ENCODE data around the gene ERN1. TPM values are rescaled to one million over a fixed set of nuclear protein-coding genes. Genes with fewer than 3 reads are reported as not detected.

ERN1 gene
- total and polyA plus RNA-seq, 2 of the 13 experiments (the other 11 are each of a cell fraction or from before 2014, with no cell fraction given): 6.0 to 12.7 TPM

DNA sequence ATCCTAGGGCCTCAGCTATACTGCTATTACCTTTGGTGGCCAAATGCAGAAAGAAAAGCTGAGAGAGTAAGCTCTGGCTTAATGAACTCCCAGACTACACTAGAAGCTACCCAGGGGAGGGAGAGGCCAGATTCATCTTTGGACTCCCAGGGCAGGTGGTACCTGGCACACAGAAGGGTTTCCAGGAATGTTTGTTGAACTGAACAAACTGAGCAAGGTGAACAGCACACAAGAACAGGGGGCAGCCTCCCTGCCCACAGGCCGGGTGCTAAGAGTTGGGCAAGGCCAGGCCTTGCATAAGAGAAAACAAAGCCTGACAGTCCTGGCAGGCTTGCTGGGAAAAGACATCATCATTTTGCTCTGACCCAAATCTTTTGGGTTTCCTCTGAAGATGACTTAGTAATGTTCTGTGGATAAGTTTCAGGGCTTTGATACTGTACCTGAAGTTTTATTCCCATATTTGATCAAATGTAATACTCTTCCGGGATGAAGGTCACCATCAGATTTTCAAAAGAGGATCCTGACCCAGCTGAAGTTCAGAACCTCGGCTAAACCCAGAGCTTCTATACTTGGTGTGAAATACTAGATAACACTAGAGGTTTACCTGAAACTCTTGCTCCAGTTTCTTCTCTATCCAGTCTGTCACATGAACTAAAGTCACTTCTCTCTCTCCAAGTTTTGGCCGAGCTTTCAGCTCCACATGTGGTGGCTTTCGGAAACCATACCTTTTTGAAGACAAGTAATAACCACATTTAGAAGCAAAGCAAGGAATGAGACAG is 20.5 kb upstream of the ERN1 start (continued):
- TF ChIP-seq ZSCAN9 (CRISPR knock-in tag; IDR thresholded peaks at IDR 0.05; ENCODE audit: borderline replicate concordance) (peak; percentile 95; the same call in 1 of the 2 replicates), SUZ12 (IDR thresholded peaks at IDR 0.05; ENCODE audit: low read depth, low read length) (no peak), IKZF4 (CRISPR knock-in tag; IDR thresholded peaks at IDR 0.05; ENCODE audit: borderline replicate concordance, low read depth, not compliant biosample characterization) (peak; percentile 64), ZNF724P (CRISPR knock-in tag; IDR thresholded peaks at IDR 0.05; ENCODE audit: borderline replicate concordance) (peak; percentile 80; the same call in 1 of the 2 replicates), ZMYM3 (CRISPR knock-in tag; IDR thresholded peaks at IDR 0.05) (peak; percentile 92), PCBP2 (optimal IDR thresholded peaks at IDR 0.05; ENCODE audit: low read depth, low read length, poor library complexity, severe bottlenecking) (no peak), KAT8 (CRISPR knock-in tag; IDR thresholded peaks at IDR 0.05) (peak; percentile 95), BHLHE40 (IDR thresholded peaks at IDR 0.05; ENCODE audit: low read length) (peak; percentile 72; the same call in 1 of the 2 replicates), SRY (CRISPR knock-in tag; IDR thresholded peaks at IDR 0.05) (0 out of 2 replicates have a peak, but pooled peaks have one; percentile 47), WIZ (CRISPR knock-in tag; IDR thresholded peaks at IDR 0.05) (peak; percentile 15; the same call in 1 of the 2 replicates), ZNF570 (CRISPR knock-in tag; IDR thresholded peaks at IDR 0.05; ENCODE audit: borderline replicate concordance) (no peak), CBFB (CRISPR knock-in tag; IDR thresholded peaks at IDR 0.05) (peak; percentile 90), HMGA1 (CRISPR knock-in tag; conservative IDR thresholded peaks at IDR 0.05) (no peak), PTBP1 (IDR thresholded peaks at IDR 0.05; ENCODE audit: low read depth, low read length, poor library complexity, severe bottlenecking) (no peak), KMT2A (CRISPR knock-in tag; IDR thresholded peaks at IDR 0.05) (peak; percentile 64; the same call in 1 of the 2 replicates), ATAD3A (CRISPR knock-in tag; IDR thresholded peaks at IDR 0.05) (no peak), ZNF256 (CRISPR knock-in tag; conservative IDR thresholded peaks at IDR 0.05) (peak; percentile 77; the same call in 1 of the 2 replicates), HMG20B (CRISPR knock-in tag; conservative IDR thresholded peaks at IDR 0.05) (peak; percentile 90), ZBTB8A (CRISPR knock-in tag; IDR thresholded peaks at IDR 0.05; ENCODE audit: borderline replicate concordance, low read depth) (no peak), U2AF1 (optimal IDR thresholded peaks at IDR 0.05; ENCODE audit: low read depth, low read length) (no peak), NAIF1 (CRISPR knock-in tag; IDR thresholded peaks at IDR 0.05; ENCODE audit: borderline replicate concordance) (peak; percentile 81), TOPORS (CRISPR knock-in tag; IDR thresholded peaks at IDR 0.05) (peak; percentile 82)
- TF ChIP-seq, protein P1, sequence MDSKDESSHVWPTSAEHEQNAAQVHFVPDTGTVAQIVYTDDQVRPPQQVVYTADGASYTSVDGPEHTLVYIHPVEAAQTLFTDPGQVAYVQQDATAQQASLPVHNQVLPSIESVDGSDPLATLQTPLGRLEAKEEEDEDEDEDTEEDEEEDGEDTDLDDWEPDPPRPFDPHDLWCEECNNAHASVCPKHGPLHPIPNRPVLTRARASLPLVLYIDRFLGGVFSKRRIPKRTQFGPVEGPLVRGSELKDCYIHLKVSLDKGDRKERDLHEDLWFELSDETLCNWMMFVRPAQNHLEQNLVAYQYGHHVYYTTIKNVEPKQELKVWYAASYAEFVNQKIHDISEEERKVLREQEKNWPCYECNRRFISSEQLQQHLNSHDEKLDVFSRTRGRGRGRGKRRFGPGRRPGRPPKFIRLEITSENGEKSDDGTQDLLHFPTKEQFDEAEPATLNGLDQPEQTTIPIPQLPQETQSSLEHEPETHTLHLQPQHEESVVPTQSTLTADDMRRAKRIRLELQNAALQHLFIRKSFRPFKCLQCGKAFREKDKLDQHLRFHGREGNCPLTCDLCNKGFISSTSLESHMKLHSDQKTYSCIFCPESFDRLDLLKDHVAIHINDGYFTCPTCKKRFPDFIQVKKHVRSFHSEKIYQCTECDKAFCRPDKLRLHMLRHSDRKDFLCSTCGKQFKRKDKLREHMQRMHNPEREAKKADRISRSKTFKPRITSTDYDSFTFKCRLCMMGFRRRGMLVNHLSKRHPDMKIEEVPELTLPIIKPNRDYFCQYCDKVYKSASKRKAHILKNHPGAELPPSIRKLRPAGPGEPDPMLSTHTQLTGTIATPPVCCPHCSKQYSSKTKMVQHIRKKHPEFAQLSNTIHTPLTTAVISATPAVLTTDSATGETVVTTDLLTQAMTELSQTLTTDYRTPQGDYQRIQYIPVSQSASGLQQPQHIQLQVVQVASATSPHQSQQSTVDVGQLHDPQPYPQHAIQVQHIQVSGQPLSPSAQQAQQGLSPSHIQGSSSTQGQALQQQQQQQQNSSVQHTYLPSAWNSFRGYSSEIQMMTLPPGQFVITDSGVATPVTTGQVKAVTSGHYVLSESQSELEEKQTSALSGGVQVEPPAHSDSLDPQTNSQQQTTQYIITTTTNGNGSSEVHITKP (CRISPR knock-in tag; IDR thresholded peaks at IDR 0.05; ENCODE audit: low read depth): peak; percentile 96
- TF ChIP-seq, protein P2, sequence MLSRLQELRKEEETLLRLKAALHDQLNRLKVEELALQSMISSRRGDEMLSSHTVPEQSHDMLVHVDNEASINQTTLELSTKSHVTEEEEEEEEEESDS (CRISPR knock-in tag; IDR thresholded peaks at IDR 0.05; ENCODE audit: borderline replicate concordance): no peak
- TF ChIP-seq, protein P3, sequence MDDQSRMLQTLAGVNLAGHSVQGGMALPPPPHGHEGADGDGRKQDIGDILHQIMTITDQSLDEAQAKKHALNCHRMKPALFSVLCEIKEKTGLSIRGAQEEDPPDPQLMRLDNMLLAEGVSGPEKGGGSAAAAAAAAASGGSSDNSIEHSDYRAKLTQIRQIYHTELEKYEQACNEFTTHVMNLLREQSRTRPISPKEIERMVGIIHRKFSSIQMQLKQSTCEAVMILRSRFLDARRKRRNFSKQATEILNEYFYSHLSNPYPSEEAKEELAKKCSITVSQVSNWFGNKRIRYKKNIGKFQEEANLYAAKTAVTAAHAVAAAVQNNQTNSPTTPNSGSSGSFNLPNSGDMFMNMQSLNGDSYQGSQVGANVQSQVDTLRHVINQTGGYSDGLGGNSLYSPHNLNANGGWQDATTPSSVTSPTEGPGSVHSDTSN (CRISPR knock-in tag; IDR thresholded peaks at IDR 0.05; ENCODE audit: borderline replicate concordance): no peak

Measured in HepG2 (cell line).